Naive thymus-derived CD4-positive, alpha-beta T cell (primary cell): Measurements from ENCODE around the gene COL19A1. TPM values are rescaled to one million over a fixed set of nuclear protein-coding genes. Genes with fewer than 3 reads are reported as not detected.

Experiments used
- ATAC-seq: fragments of 150-1000 bp; cut with Tn5 transposase; 2 replicates; pipeline ENCODE4 v1.10.0; 2021; ENCODE audit warnings: mild to moderate bottlenecking, moderate library complexity
- CTCF ChIA-PET: fragments of 350-600 bp; sonication (Branson Sonifier 250); formaldehyde crosslinking; loops from one replicate; lab custom pipeline; 2021; ENCODE audit warnings: antibody characterized with exemption; lab: Charles Lee
- POLR2A ChIA-PET: fragments of 350-600 bp; sonication (Branson Sonifier 250); formaldehyde crosslinking; loops from one replicate; lab custom pipeline; 2021; ENCODE audit warnings: antibody characterized with exemption, inconsistent platforms; lab: Charles Lee
- DNase-seq, 9 donors: peaks; one replicate each; pipeline versions ENCODE4 v3.0.0 to v3.0.0-alpha.2; 2020 to 2022; ENCODE audit warnings: mixed read lengths in 1 of 9
- H3K27ac ChIP-seq: one replicate; pipeline ENCODE4 v1.7.0; 2013; ENCODE audit warnings: mild to moderate bottlenecking, low read depth, low read length, moderate library complexity
- H3K27me3 ChIP-seq, 2 donors: one replicate each; pipeline ENCODE4 v1.7.0; 2013; ENCODE audit warnings: low read length in 2 of 2, mild to moderate bottlenecking in 2 of 2, moderate library complexity in 2 of 2; ENCODE audit not compliant: control insufficient read depth in 2 of 2, insufficient read depth in 2 of 2
- H3K36me3 ChIP-seq, 3 experiments: 1 replicate in 2 of 3; 2 replicates in 1 of 3; pipeline ENCODE4 v1.7.0; 2013; ENCODE audit warnings: low read length in 3 of 3, mild to moderate bottlenecking in 3 of 3, moderate library complexity in 1 of 3; ENCODE audit not compliant: insufficient read depth in 3 of 3, control insufficient read depth in 2 of 3
- H3K4me1 ChIP-seq, 2 donors: one replicate each; pipeline ENCODE4 v1.7.0; 2013; ENCODE audit warnings: low read length in 2 of 2, mild to moderate bottlenecking in 2 of 2, moderate library complexity in 1 of 2; ENCODE audit not compliant: control insufficient read depth in 2 of 2, insufficient read depth in 2 of 2
- H3K4me3 ChIP-seq: 2 replicates; pipeline ENCODE4 v1.7.0; 2013; ENCODE audit warnings: mild to moderate bottlenecking, low read length
- H3K9me3 ChIP-seq, 3 experiments: 1 replicate in 2 of 3; 2 replicates in 1 of 3; pipeline ENCODE4 v1.7.0; 2013; ENCODE audit warnings: low read length in 3 of 3; ENCODE audit not compliant: control insufficient read depth in 2 of 3
- H3K27ac Mint-ChIP-seq, 9 donors: one replicate each; pipeline ENCODE4 v1.8.0; 2020 to 2022; ENCODE audit warnings: mixed read lengths in 9 of 9, mild to moderate bottlenecking in 8 of 9, moderate library complexity in 5 of 9, inconsistent platforms in 2 of 9
- H3K27me3 Mint-ChIP-seq, 5 donors: one replicate each; pipeline ENCODE4 v1.8.0; 2021 to 2022; ENCODE audit warnings: mixed read lengths in 5 of 5, mild to moderate bottlenecking in 1 of 5
- H3K36me3 Mint-ChIP-seq, 5 donors: one replicate each; pipeline ENCODE4 v1.8.0; 2020 to 2022; ENCODE audit warnings: mixed read lengths in 5 of 5, mild to moderate bottlenecking in 3 of 5, inconsistent platforms in 1 of 5
- H3K4me1 Mint-ChIP-seq, 7 donors: one replicate each; pipeline ENCODE4 v1.8.0; 2020 to 2022; ENCODE audit warnings: mixed read lengths in 7 of 7, mild to moderate bottlenecking in 3 of 7, inconsistent platforms in 1 of 7
- H3K4me3 Mint-ChIP-seq, 10 donors: one replicate each; pipeline ENCODE4 v1.8.0; 2020 to 2022; ENCODE audit warnings: mild to moderate bottlenecking in 10 of 10, mixed read lengths in 10 of 10, moderate library complexity in 6 of 10, inconsistent platforms in 2 of 10
- H3K9me3 Mint-ChIP-seq, 11 donors: one replicate each; pipeline ENCODE4 v1.8.0; 2020 to 2022; ENCODE audit warnings: mixed read lengths in 11 of 11, mild to moderate bottlenecking in 4 of 11, inconsistent platforms in 1 of 11, moderate library complexity in 1 of 11
- intact Hi-C, 2 donors: fragments of 100-400 bp; cut with micrococcal nuclease; formaldehyde crosslinking; loops; one replicate each; pipeline ENCODE4 v1.15.1; 2023
- polyA plus RNA-seq, 2 donors: library from polyadenylated mRNA; unstranded; fragments of 300-500 nt; fragmentation: Illumina TruSeq; gene quantifications; one replicate each; pipeline ENCODE4 v1.2.3, GENCODE V29; 2021
- total RNA-seq, 6 experiments: library from RNA in 5 of 6; stranded (reverse) in 5 of 6; gene quantifications; 1 replicate in 5 of 6; 2 replicates in 1 of 6; pipeline ENCODE4 v1.2.3 and lab custom pipeline; 2021 to 2026

COL19A1 gene
- total and polyA plus RNA-seq, 7 experiments from 2014 or later = 0.02 to 1.3 (median 0.32) TPM; not detected in 2

- intact Hi-C loops = no loop called here
- Histone ChIP-seq H3K9me3 (no peaks in the 10 kb centered on the region), H3K27me3 (no peaks in the 10 kb centered on the region), H3K36me3 (no peaks in the 10 kb centered on the region), H3K4me3 (no peak overlapping the region), H3K27ac (no peak overlapping the region), H3K4me1 (no peaks in the 10 kb centered on the region)
- POLR2A ChIA-PET = no interaction called here
- Mint-ChIP-seq H3K9me3 (peaks cover 0 to 4% (median 0%) of the 10 kb centered on the region in 11 donors), H3K4me3 (no peak overlapping the region), H3K4me1 (no peaks in the 10 kb centered on the region), H3K36me3 (no peaks in the 10 kb centered on the region), H3K27ac (no peak overlapping the region), H3K27me3 (peaks cover 4 to 22% (median 15%) of the 10 kb centered on the region in 5 donors)
- CTCF ChIA-PET = no interaction called here
- DNase-seq = no peak
- peak; percentile 22 for ATAC-seq
These were observed 305.9 kb downstream of the COL19A1 start for GRCh38 chr6:70172252-70172651.

- no peak overlapping the region for H3K27ac Mint-ChIP-seq
These were observed 309.4 kb downstream of the COL19A1 start for GRCh38 chr6:70175770-70176169.

GRCh38 chr6:70176842-70177550, 310.6 kb downstream of the COL19A1 start:
- POLR2A ChIA-PET = no interaction called here
- no peak for DNase-seq
- no peaks in the 10 kb centered on the region for H3K36me3 ChIP-seq

More at GRCh38 chr6:70175770-70176169, 309.4 kb downstream of the COL19A1 start:
- intact Hi-C loops = no loop called here
- CTCF ChIA-PET = no interaction called here
- no peak overlapping the region for H3K27ac ChIP-seq
- POLR2A ChIA-PET = no interaction called here
- peaks cover 0 to 16% (median 7%) of the 10 kb centered on the region in 5 donors for H3K27me3 Mint-ChIP-seq
- H3K9me3 Mint-ChIP-seq = peaks cover 0 to 4% (median 0%) of the 10 kb centered on the region in 11 donors
- H3K4me1 ChIP-seq = no peaks in the 10 kb centered on the region
- no peaks in the 10 kb centered on the region for H3K27me3 ChIP-seq
- no peaks in the 10 kb centered on the region for H3K4me1 Mint-ChIP-seq
- DNase-seq = no peak
- no peaks in the 10 kb centered on the region for H3K9me3 ChIP-seq
- H3K4me3 ChIP-seq = no peak overlapping the region
- no peak overlapping the region for H3K4me3 Mint-ChIP-seq
- no peaks in the 10 kb centered on the region for H3K36me3 ChIP-seq
- no peaks in the 10 kb centered on the region for H3K36me3 Mint-ChIP-seq
- no peak for ATAC-seq

GRCh38 chr6:70180183-70180900, 314.0 kb downstream of the COL19A1 start:
- H3K4me3 Mint-ChIP-seq = no peak overlapping the region
- Histone ChIP-seq H3K27ac (no peak overlapping the region), H3K27me3 (no peaks in the 10 kb centered on the region), H3K9me3 (no peaks in the 10 kb centered on the region), H3K36me3 (no peaks in the 10 kb centered on the region), H3K4me3 (no peak overlapping the region), H3K4me1 (no peaks in the 10 kb centered on the region)
- H3K36me3 Mint-ChIP-seq = no peaks in the 10 kb centered on the region
- ATAC-seq (no peak), DNase-seq (no peak)
- no peaks in the 10 kb centered on the region for H3K4me1 Mint-ChIP-seq
- CTCF ChIA-PET = no interaction called here
- H3K9me3 Mint-ChIP-seq = peaks cover 0 to 4% (median 0%) of the 10 kb centered on the region in 11 donors
- no peak overlapping the region for H3K27ac Mint-ChIP-seq
- intact Hi-C loops = no loop called here
- peaks cover 0 to 10% (median 0%) of the 10 kb centered on the region in 5 donors for H3K27me3 Mint-ChIP-seq
- POLR2A ChIA-PET = no interaction called here

More at GRCh38 chr6:70176842-70177550, 310.6 kb downstream of the COL19A1 start:
- Mint-ChIP-seq H3K4me1 (no peaks in the 10 kb centered on the region), H3K4me3 (no peak overlapping the region), H3K36me3 (no peaks in the 10 kb centered on the region), H3K9me3 (peaks cover 0 to 4% (median 0%) of the 10 kb centered on the region in 11 donors), H3K27ac (peak overlapping the region in 1 of 9 donors; percentile 23), H3K27me3 (peaks cover 0 to 13% (median 5%) of the 10 kb centered on the region in 5 donors)
- H3K4me3 ChIP-seq = no peak overlapping the region
- no peak for ATAC-seq
- H3K4me1 ChIP-seq = no peaks in the 10 kb centered on the region
- H3K27me3 ChIP-seq = no peaks in the 10 kb centered on the region
- intact Hi-C loops = no loop called here
- CTCF ChIA-PET = no interaction called here
- no peak overlapping the region for H3K27ac ChIP-seq
- no peaks in the 10 kb centered on the region for H3K9me3 ChIP-seq

- intact Hi-C loops = no loop called here
- H3K4me1 ChIP-seq = no peaks in the 10 kb centered on the region
- Mint-ChIP-seq H3K9me3 (peaks cover 0 to 4% (median 0%) of the 10 kb centered on the region in 11 donors), H3K27me3 (peaks cover 0 to 10% (median 0%) of the 10 kb centered on the region in 5 donors), H3K4me3 (no peak overlapping the region), H3K27ac (no peak overlapping the region), H3K36me3 (no peaks in the 10 kb centered on the region), H3K4me1 (no peaks in the 10 kb centered on the region)
- ATAC-seq = no peak
- ChIA-PET CTCF (no interaction called here), POLR2A (no interaction called here)
- H3K9me3 ChIP-seq = no peaks in the 10 kb centered on the region
- no peak for DNase-seq
- H3K36me3 ChIP-seq = no peaks in the 10 kb centered on the region
- H3K27ac ChIP-seq = no peak overlapping the region
- no peak overlapping the region for H3K4me3 ChIP-seq
- no peaks in the 10 kb centered on the region for H3K27me3 ChIP-seq
These were observed 314.7 kb downstream of the COL19A1 start for GRCh38 chr6:70180901-70181599.

- Histone ChIP-seq H3K27me3 (no peaks in the 10 kb centered on the region), H3K27ac (no peak overlapping the region), H3K9me3 (no peaks in the 10 kb centered on the region), H3K4me1 (no peaks in the 10 kb centered on the region), H3K36me3 (no peaks in the 10 kb centered on the region), H3K4me3 (no peak overlapping the region)
- Mint-ChIP-seq H3K9me3 (peaks cover 0 to 2% (median 0%) of the 10 kb centered on the region in 11 donors), H3K4me1 (no peaks in the 10 kb centered on the region), H3K36me3 (no peaks in the 10 kb centered on the region), H3K27me3 (peaks cover 0 to 8% (median 0%) of the 10 kb centered on the region in 5 donors), H3K4me3 (no peak overlapping the region), H3K27ac (no peak overlapping the region)
- intact Hi-C loops = no loop called here
- CTCF ChIA-PET = no interaction called here
- ATAC-seq (no peak), DNase-seq (no peak)
- POLR2A ChIA-PET = no interaction called here
These were observed 317.2 kb downstream of the COL19A1 start for GRCh38 chr6:70183538-70183937.
